ENCODE results near the gene IL1R2. TPM values are rescaled to one million over a fixed set of nuclear protein-coding genes. Genes with fewer than 3 reads are reported as not detected.
A peak's percentile ranks its signal among the peaks of the same experiment; 100 is the strongest.

The IL1R2 gene
- total and polyA plus RNA-seq, 9 donors = 0.06 to 1.0 (median 0.18) TPM; not detected in 3

DNA sequence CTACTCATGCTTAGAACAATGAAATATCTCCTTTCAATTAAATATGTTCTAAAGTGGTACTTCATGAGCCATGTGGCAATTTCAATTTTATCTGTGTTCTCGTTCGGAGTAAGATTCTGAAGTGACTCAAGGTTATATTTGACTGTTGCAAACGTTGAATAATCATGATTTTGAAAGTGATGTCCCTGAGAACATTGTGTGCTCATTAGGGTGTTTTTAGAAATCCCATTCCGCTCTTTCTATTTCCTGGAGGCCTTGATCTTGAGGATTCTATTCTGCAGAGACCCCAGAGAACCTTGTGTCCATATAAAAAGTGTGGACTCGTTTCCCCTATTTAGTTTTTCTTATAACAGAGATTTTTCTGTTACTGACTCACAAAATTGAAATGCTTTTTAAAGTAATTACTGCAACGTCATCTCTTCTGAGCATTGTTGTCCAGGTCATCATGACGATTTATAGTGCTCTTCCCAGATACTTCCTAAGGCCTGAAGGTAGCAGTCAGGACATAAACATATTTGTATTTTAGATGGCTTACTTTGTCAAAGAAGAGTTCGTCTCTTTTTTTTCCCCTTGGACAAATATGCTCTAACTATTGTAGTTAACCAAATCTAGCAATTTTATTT, 27.2 kb downstream of the IL1R2 start:
- Histone ChIP-seq H3K27me3 (ENCODE audit: control insufficient read depth, insufficient read depth, low read length) (no peaks in the 10 kb centered on the region), H3K36me3 (ENCODE audit: control insufficient read depth, insufficient read depth, low read length) (no peaks in the 10 kb centered on the region), H3K27ac (ENCODE audit: low read length) (no peak overlapping the region), H3K4me3 (ENCODE audit: low read length) (no peak overlapping the region), H3K4me1 (ENCODE audit: control insufficient read depth, insufficient read depth, low read length) (peaks cover 16% of the 10 kb centered on the region), H3K9me3 (replicated peaks; ENCODE audit: control insufficient read depth, low read depth, low read length) (no peaks in the 10 kb centered on the region)
- WGBS (ENCODE audit: insufficient coverage) = 65% methylated on average over 5 of the region's 8 CpGs
- no peak for DNase-seq

DNA sequence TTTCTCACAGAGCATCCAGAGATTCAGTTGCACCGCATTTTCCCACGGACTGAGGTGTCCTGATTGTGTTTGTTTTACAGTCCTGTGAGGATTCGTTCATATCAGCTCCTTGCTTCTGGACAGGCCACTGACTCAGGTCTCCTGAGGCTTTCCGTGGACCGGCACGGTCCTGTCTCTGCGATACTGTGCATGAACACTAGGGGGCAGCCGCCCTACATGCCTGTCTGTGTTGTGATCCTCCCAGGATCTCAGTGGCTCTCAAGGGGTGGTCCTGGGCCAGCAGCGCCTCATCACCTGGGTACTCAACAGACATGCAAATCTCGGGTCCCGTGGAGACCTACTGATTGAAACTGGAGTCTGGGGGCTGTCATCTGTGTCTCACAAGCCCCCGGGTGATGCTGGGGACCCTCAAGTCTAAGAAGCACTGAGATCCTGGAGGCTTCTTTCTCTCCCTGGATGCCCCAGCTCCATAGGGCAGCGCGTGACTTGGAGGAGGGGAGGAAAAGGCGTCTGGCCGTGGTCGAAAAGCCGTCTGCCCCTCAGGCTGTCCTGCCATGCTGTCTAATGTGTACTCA, 28.9 kb downstream of the IL1R2 start:
- WGBS (ENCODE audit: insufficient coverage) = 4% methylated on average over 12 of the region's 18 CpGs

DNA sequence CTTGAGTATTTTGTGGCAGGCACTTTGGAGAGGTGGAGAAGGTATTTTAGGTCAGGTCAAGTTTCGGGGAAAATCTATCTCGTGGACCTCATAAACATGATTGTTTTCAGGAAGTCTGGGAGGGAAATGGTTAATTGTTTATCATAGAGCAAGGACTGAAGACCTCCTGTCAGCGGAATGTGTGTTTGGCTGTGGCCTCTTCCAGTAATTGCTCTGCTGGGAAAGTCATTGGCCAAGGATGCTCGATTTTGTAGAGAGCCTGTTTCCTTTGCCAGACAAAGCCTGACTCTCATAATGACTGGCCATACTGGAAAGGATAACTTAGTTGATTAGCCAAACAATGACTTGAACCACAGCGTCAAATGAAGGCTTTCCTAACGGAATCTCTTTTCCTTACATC, 30.0 kb downstream of the IL1R2 start:
- no peaks in the 10 kb centered on the region for H3K36me3 ChIP-seq (ENCODE audit: control insufficient read depth, insufficient read depth, low read length)
- H3K4me3 ChIP-seq (ENCODE audit: low read length) = no peak overlapping the region
- H3K9me3 ChIP-seq (replicated peaks; ENCODE audit: control insufficient read depth, low read depth, low read length) = no peaks in the 10 kb centered on the region
- 14% methylated on average over 5 of the region's 6 CpGs for WGBS (ENCODE audit: insufficient coverage)
- peaks cover 16% of the 10 kb centered on the region for H3K4me1 ChIP-seq (ENCODE audit: control insufficient read depth, insufficient read depth, low read length)
- no peaks in the 10 kb centered on the region for H3K27me3 ChIP-seq (ENCODE audit: control insufficient read depth, insufficient read depth, low read length)
- peak; percentile 93 for DNase-seq
- H3K27ac ChIP-seq (ENCODE audit: low read length) = peak overlapping the region; percentile 45

More for the DNA sequence above, 28.9 kb downstream of the IL1R2 start:
- Histone ChIP-seq H3K27ac (ENCODE audit: low read length) (no peak overlapping the region), H3K36me3 (ENCODE audit: control insufficient read depth, insufficient read depth, low read length) (no peaks in the 10 kb centered on the region), H3K9me3 (replicated peaks; ENCODE audit: control insufficient read depth, low read depth, low read length) (no peaks in the 10 kb centered on the region), H3K4me1 (ENCODE audit: control insufficient read depth, insufficient read depth, low read length) (peaks cover 16% of the 10 kb centered on the region), H3K4me3 (ENCODE audit: low read length) (no peak overlapping the region), H3K27me3 (ENCODE audit: control insufficient read depth, insufficient read depth, low read length) (no peaks in the 10 kb centered on the region)
- DNase-seq = peak; percentile 85

DNA sequence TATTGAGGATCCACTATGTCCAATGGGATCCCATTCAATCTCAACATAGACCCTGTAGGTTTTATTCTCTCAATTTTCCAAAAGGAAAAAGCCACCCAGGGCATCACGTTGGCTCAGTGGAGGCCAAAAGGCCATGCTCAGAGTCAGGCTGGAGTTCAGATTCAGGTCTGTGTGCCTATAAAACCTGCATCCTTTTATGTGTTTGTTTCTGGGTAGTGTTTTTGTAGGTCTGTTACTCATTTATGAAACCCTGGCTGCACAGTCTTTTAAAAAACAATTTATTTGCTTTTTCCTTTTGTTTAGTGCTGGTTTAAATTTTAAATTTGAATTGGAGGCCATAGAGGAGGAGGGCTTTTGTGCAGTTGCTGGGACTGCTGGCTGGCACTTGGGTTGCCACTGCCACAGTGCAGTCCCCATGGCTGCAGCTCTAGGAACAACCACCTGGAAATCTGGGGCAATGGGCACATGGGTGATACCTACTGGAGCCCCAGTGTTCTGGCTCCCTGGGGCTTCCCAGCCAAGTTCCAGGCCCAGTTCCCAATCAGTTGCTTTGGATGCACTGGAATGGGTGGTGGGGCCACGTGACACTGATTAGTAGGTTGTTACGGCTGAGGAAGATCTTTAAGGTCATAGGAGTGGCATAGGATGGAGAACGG, 31.3 kb downstream of the IL1R2 start:
- Histone ChIP-seq H3K36me3 (ENCODE audit: control insufficient read depth, insufficient read depth, low read length) (no peaks in the 10 kb centered on the region), H3K27ac (ENCODE audit: low read length) (no peak overlapping the region)
- 90% methylated on average over 2 of the region's 4 CpGs for WGBS (ENCODE audit: insufficient coverage)

DNA sequence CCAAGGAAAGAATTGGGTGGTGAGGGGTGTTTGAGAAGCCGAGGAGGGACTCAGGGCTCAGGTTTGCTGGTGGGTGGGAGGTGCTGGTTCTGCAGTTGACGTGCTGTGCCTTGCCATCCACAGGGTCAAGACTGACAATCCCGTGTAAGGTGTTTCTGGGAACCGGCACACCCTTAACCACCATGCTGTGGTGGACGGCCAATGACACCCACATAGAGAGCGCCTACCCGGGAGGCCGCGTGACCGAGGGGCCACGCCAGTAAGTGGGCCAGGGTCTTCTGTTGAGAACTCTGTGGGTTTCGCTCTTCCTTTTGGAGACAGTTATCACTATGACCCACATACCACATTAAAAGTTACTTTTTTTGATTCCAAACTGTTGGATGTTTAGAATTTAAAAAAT, 32.6 kb downstream of the IL1R2 start:
- no peak for DNase-seq
- no peak overlapping the region for H3K4me3 ChIP-seq (ENCODE audit: low read length)
- no peaks in the 10 kb centered on the region for H3K36me3 ChIP-seq (ENCODE audit: control insufficient read depth, insufficient read depth, low read length)
- H3K27ac ChIP-seq (ENCODE audit: low read length) = no peak overlapping the region
- 95% methylated on average over 11 of the region's 12 CpGs for WGBS (ENCODE audit: insufficient coverage)
- no peaks in the 10 kb centered on the region for H3K9me3 ChIP-seq (replicated peaks; ENCODE audit: control insufficient read depth, low read depth, low read length)
- H3K27me3 ChIP-seq (ENCODE audit: control insufficient read depth, insufficient read depth, low read length) = no peaks in the 10 kb centered on the region
- peaks cover 26% of the 10 kb centered on the region for H3K4me1 ChIP-seq (ENCODE audit: control insufficient read depth, insufficient read depth, low read length)

More for the DNA sequence above, 31.3 kb downstream of the IL1R2 start:
- DNase-seq = no peak
- Histone ChIP-seq H3K9me3 (replicated peaks; ENCODE audit: control insufficient read depth, low read depth, low read length) (no peaks in the 10 kb centered on the region), H3K4me1 (ENCODE audit: control insufficient read depth, insufficient read depth, low read length) (peaks cover 26% of the 10 kb centered on the region), H3K4me3 (ENCODE audit: low read length) (no peak overlapping the region), H3K27me3 (ENCODE audit: control insufficient read depth, insufficient read depth, low read length) (no peaks in the 10 kb centered on the region)

DNA sequence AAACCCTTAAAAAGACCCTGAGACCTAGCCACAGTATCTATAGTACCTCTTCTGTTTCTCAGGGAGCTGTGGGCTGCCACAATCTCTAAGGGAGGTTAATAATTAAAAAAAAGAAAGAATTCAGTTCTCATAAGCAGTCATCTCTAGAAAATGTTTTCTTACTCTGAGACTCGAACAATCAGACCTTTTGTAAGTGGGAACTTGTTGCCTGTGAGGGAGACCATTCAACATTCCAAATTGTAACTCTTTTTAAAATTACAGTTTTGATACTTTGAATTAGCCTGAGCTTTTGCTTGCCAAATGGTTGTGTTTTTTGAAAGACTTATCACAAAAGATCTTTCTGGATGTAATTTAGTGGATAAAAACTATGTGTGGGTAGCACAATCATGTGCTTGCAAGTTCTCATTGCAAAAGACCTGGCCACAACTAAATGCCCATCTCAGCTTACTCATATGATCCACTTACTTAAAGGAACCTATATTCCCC, 33.3 kb downstream of the IL1R2 start:
- Histone ChIP-seq H3K4me1 (ENCODE audit: control insufficient read depth, insufficient read depth, low read length) (peaks cover 26% of the 10 kb centered on the region), H3K9me3 (replicated peaks; ENCODE audit: control insufficient read depth, low read depth, low read length) (no peaks in the 10 kb centered on the region), H3K36me3 (ENCODE audit: control insufficient read depth, insufficient read depth, low read length) (no peaks in the 10 kb centered on the region), H3K4me3 (ENCODE audit: low read length) (no peak overlapping the region), H3K27ac (ENCODE audit: low read length) (no peak overlapping the region), H3K27me3 (ENCODE audit: control insufficient read depth, insufficient read depth, low read length) (no peaks in the 10 kb centered on the region)
- no peak for DNase-seq
- WGBS (ENCODE audit: insufficient coverage) = no CpG with 5 or more reads among the region's 1 CpG

DNA sequence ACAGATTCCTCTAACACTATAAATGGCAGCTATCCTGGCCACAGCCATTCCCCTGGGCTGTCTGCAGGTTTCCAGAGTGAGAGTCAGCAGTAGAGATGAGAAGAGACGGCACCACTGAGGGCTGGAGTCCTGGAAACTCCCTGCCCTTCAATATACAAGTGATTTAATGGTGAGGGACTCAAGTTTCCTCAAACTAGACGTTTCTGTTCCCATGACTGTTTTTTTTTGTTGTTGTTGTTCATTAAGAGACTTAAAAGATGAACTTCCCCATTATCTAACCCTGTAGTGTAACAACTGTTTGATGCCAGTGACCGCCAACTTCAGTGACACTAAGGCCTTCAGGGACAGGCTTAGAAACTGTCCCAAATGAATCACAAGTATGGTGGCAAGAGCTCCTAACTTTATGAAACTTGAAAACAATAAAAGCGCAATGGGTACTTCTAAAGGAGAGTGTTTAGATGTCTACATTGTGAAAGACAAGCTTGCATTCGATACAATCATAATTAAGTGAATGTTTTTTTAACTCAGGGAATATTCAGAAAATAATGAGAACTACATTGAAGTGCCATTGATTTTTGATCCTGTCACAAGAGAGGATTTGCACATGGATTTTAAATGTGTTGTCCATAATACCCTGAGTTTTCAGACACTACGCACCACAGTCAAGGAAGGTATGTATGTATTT, 34.0 kb downstream of the IL1R2 start:
- Histone ChIP-seq H3K4me1 (ENCODE audit: control insufficient read depth, insufficient read depth, low read length) (peaks cover 25% of the 10 kb centered on the region), H3K27me3 (ENCODE audit: control insufficient read depth, insufficient read depth, low read length) (no peaks in the 10 kb centered on the region), H3K4me3 (ENCODE audit: low read length) (no peak overlapping the region), H3K27ac (ENCODE audit: low read length) (no peak overlapping the region), H3K36me3 (ENCODE audit: control insufficient read depth, insufficient read depth, low read length) (no peaks in the 10 kb centered on the region), H3K9me3 (replicated peaks; ENCODE audit: control insufficient read depth, low read depth, low read length) (no peaks in the 10 kb centered on the region)
- 83% methylated on average over 1 of the region's 6 CpGs for WGBS (ENCODE audit: insufficient coverage)
- no peak for DNase-seq

DNA sequence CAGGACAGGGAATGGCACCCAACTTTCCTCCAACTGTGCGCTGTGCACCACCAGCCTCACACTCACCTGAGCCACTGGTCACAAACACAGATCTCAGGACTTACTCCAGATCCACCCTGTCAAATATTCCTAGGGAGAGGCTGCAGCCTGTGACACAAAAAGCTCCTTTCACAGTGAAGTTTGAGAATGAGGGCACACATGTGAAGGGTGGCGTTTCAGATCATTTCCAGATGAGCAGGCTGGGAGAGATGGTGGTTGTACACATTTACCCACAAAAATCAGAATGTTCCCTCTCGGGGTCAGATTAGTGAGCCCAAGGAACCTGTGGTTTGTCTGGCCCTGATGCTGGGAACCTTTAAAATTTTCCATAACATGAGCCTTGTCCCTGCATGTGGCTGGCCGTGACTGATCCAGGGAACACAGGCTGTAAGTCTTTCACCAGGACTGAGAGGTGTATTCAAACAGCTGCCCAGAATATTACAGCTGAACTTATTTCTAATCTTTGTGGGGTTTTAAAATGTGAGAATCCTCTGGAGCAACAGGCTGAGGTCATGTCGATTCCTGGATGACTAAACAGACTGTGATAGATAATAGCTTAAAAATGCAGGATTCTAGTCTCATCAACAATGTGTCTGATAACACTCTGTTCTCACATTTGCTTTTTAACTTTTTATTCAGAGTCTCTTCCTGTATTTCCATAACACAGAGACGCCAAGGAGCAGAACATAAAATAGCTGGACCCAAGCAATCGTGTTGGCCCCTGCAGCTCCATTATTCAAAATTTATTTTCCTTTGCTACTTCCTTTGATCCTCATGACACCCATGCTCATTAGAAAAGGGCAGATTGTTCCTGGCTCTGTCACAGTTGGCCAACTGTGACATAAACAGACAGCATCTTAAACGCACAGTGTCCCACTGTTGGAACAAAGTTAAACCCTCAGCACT, 35.5 kb downstream of the IL1R2 start:
- Histone ChIP-seq H3K36me3 (ENCODE audit: control insufficient read depth, insufficient read depth, low read length) (no peaks in the 10 kb centered on the region), H3K4me1 (ENCODE audit: control insufficient read depth, insufficient read depth, low read length) (peaks cover 13% of the 10 kb centered on the region), H3K9me3 (replicated peaks; ENCODE audit: control insufficient read depth, low read depth, low read length) (no peaks in the 10 kb centered on the region), H3K27me3 (ENCODE audit: control insufficient read depth, insufficient read depth, low read length) (no peaks in the 10 kb centered on the region), H3K27ac (ENCODE audit: low read length) (no peak overlapping the region), H3K4me3 (ENCODE audit: low read length) (no peak overlapping the region)
- peak; percentile 75 for DNase-seq
- 14% methylated on average over 3 of the region's 8 CpGs for WGBS (ENCODE audit: insufficient coverage)

DNA sequence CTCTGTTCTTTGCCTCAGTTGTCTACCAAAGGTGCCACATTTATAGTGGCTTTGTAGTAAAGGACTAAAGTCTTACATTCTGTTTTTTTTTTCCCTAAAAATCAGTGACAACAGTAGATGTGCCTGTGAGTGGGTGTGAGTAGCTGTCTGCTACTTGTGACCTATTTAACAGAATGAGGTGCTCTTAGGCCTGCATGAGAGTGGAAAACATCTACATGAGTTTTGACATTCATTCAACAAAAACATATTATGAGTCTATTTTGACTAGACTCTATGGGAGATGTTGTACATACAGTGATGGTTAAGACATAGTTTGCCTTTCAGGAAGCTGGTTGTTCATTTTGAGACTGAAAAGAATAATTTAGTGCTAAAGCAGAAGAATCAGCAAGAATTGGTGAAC, 36.7 kb downstream of the IL1R2 start:
- Histone ChIP-seq H3K27ac (ENCODE audit: low read length) (no peak overlapping the region), H3K9me3 (replicated peaks; ENCODE audit: control insufficient read depth, low read depth, low read length) (no peaks in the 10 kb centered on the region), H3K27me3 (ENCODE audit: control insufficient read depth, insufficient read depth, low read length) (no peaks in the 10 kb centered on the region), H3K36me3 (ENCODE audit: control insufficient read depth, insufficient read depth, low read length) (no peaks in the 10 kb centered on the region), H3K4me3 (ENCODE audit: low read length) (no peak overlapping the region), H3K4me1 (ENCODE audit: control insufficient read depth, insufficient read depth, low read length) (peaks cover 15% of the 10 kb centered on the region)
- DNase-seq = no peak

Measured in muscle of leg (tissue), 11 donors.